Measurements from ENCODE around the gene MARCHF9. TPM values are rescaled to one million over a fixed set of nuclear protein-coding genes. Genes with fewer than 3 reads are reported as not detected.

Gene MARCHF9
- total RNA-seq = 1.7 and 3.3 TPM in 2 replicates

GRCh38 chr12:57754411-57755193, at the start of gene MARCHF9:
TSS of gene MARCHF9 (plus strand) at chr12:57755103. CDS start at chr12:57755529, 426 bp downstream.

DNA sequence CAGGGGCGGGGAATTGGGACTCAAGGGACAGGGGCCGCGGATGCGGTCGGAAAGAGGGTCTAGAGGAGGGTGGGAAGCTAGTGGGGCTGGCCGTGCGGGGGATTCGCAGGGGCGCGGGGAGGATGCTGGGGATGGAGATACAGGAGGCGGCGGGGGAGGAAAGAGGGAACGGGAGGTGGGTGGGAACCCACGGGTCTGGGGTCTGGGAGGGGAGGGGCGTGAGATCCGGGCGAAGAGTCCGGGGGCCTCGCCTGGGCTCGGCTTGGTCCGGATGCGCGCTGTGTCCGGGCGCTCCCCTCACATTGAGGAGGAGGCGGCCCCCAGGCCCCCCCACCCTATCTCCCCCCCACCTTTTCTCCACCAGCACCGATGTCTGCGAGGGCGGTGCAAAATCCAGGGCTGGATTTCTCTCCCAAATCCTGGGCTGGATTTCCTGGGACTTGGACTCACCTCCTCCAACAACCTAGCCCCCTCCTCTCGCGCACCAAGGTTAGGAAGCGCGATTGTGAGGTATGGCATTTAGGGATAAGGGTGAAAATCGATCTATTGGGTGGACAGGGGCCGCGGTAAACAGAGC, 16.2 kb upstream of the MARCHF9 start, which contains the start of gene AGAP2:
TSS of gene AGAP2 (minus strand) at position 82 of the 577 bp plus-strand sequence. CDS start 496 bp downstream, outside the sequence.

GRCh38 chr12:57744777-57745484, 10.0 kb upstream of the MARCHF9 start, which contains the start of gene TSPAN31:
TSS of gene TSPAN31 (plus strand) at chr12:57745039. CDS start at chr12:57745155, 116 bp downstream.

DNA sequence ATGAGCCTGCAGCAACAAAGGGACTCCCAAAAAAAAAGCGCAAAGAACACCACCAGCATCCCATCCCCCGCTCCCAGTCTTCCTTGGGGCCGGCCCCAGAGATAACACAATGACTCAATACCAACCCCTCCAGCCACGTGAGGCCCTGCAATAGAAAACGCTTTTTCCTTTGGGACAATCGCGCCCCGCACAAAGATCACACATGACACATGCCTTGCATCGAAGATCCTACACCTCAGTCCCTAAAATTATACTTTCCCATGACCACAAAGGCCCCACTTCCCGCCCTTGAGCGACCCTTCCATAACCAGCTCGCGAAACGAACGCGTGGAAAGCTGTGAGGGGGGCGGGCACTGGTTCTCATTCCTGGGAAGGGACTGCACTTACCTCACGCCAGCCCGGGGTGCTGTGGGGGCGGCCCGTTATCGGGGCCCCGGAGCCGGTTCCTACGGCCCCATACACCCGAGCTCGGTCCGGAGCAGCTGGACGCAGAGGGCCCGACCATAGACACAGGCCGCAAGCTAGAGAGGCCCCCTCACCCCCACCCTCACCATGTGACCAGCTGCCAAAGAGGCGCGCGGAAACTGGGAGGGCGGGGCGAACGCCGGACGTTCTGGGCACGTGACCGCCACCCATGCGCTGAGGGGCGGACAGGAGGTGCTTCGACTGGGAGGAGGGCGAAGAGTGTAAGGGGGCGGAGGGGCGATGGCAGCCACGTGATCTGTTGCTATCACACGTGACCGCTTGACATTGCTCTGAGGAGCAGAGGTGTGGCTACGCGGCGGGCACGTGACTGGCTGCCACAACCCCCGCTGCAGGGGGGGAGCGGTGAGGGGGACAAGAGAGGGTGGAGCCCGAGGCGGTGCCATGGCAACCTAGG, 2.9 kb upstream of the MARCHF9 start, which contains the start of gene CDK4:
TSS of gene CDK4 (minus strand) at position 523 of the 880 bp plus-strand sequence. CDS start 593 bp downstream, outside the sequence.

DNA sequence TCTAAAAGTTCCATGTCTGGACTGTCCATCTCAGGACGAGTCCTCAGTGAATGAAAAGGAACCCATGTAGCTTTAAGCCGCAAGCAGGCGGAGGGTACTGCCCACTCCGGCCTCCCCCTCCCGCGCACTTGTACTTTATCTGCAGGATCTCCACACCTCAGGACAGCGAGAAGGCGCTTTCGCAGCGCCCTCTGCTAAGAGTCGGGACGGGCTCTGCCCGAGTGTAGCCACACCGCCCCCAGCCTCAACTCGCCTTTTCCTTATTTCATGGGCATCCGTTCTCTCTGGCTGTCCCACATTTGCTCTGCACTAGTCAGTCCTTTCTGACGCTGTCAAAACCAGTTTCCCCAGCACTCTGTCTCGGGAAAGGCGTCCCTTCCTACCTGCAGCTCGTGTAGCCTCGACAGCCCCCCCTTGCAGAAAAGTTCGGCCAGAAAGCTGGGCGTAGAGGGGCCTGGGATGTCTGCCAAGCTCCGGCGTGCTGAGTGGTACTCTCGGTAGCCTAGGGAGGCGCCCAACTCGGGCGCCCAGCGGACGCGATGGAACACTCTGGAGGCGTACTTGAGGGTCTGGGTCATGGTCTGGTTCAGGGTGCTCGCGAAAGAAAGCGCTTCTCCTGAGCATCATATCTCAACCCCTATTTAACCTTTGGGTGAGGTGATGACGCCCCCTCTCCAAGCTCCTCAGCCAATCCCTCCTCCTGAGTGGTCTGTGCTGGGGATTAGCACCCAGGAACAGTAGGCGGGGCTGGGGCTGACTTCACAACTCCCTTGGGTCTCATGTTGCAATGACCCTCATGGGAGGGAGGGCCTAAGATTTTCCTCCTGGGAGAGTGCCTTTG, 11.8 kb downstream of the MARCHF9 start, which contains the start of gene CYP27B1:
TSS of gene CYP27B1 (minus strand) at position 615 of the 841 bp plus-strand sequence. CDS start at position 578, 37 bp downstream.

GRCh38 chr12:57771873-57772428, 17.0 kb downstream of the MARCHF9 start, which contains the start of gene METTL1:
TSS of gene METTL1 (minus strand) at chr12:57772105. CDS start at chr12:57772083, 22 bp downstream.

DNA sequence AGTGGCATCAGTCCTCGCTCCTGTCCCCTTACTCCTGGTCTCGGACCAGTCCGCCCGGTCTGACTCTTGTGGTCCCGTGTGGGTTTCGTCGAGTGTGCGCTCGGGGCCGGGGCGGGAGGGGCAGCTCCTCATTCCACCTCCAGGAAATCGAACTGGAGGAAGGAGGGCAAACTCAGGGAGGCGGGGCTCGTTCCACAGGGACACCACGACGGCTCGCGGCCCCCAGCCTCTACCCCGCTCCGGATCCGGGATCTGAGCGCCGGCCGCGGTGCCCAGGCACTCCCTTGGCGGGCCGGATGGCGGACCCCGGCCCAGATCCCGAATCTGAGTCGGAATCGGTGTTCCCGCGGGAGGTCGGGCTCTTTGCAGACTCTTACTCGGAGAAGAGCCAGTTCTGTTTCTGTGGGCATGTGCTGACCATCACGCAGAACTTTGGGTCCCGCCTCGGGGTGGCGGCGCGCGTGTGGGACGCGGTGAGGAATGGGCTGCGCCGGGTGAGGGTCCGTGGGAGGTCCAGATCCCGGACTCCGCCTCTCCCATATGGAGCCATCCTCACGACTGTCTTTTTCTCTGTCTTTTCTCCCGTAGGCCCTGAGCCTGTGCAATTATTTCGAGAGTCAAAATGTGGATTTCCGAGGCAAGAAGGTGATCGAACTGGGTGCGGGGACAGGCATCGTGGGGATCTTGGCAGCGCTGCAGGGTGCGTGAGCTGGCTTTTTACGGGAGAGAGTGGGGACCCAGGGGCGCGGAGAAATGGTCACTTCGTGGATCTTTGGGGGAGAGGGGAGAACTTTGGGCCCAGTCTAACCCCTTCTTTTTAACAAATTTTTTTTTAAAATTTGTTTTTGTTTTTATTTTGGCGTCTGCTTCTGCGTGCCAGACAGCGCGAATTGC, 17.8 kb downstream of the MARCHF9 start, which contains the start of gene EEF1AKMT3:
TSS of gene EEF1AKMT3 (plus strand) at position 186 of the 894 bp plus-strand sequence. CDS start at position 297, 111 bp downstream.

DNA sequence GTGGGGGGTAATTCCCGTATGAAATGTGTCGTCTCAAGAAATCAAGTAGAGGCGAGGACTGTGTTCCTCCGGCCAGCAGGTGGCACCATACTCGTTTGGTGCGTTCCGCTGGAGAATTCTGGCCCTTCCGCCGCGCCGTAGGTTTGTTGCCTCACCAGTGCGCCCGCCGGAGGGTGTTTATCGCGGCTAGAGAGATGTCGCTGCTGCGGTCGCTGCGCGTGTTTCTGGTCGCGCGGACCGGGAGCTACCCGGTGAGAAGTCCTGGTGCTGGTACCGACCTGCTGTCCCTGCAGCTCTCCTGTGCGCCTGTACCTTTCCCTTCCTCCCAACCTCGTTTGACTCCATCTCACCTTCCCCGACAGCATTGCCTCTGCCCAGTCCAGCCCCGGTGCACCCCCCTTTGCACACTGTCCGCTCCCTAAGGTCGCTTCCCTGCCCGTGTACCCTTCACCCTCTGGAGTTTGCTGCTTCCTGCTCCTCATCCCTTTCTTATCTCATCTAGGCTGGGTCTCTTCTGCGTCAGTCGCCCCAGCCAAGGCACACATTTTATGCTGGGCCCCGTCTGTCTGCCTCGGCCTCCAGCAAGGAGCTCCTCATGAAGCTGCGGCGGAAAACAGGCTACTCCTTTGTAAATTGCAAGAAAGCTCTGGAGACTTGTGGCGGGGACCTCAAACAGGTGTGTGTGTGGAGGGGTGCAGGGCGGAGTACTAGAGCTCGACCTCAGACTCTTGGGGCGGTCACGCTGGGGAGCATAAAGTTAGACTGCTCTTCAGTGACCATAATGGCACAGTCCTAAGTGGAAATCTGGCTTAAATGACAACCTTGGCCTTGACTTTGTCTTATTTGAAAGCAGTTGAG, 27.9 kb downstream of the MARCHF9 start, which contains the start of gene TSFM:
TSS of gene TSFM (plus strand) at position 180 of the 858 bp plus-strand sequence. CDS start at position 195, 15 bp downstream.

Other genes with a start within 250 kb of the MARCHF9 start
- 26.5 and 96.8 TPM in 2 replicates for gene DDIT3, start 234.6 kb upstream of the MARCHF9 start, total RNA-seq
- 4.5 and 12.5 TPM in 2 replicates for gene MBD6, start 232.3 kb upstream of the MARCHF9 start, total RNA-seq
- gene DCTN2, start 207.9 kb upstream of the MARCHF9 start, total RNA-seq = 81.4 and 125 TPM in 2 replicates
- gene KIF5A, start 205.1 kb upstream of the MARCHF9 start, total RNA-seq = 0.59 and 1.6 TPM in 2 replicates
- 16.6 and 31.5 TPM in 2 replicates for gene PIP4K2C, start 163.9 kb upstream of the MARCHF9 start, total RNA-seq
- 20.5 and 22.9 TPM in 2 replicates for gene DTX3, start 150.3 kb upstream of the MARCHF9 start, total RNA-seq
- gene ARHGEF25, start 143.7 kb upstream of the MARCHF9 start, total RNA-seq = 29.2 and 36.2 TPM in 2 replicates
- 3.3 and 7.1 TPM in 2 replicates for gene B4GALNT1, start 121.9 kb upstream of the MARCHF9 start, total RNA-seq
- 386 and 569 TPM in 2 replicates for gene OS9, start 61.0 kb upstream of the MARCHF9 start, total RNA-seq
- gene AGAP2, start 16.4 kb upstream of the MARCHF9 start, total RNA-seq = 0.23 and 0.30 TPM in 2 replicates
- gene TSPAN31, start 10.1 kb upstream of the MARCHF9 start, total RNA-seq = 48.1 and 80.5 TPM in 2 replicates
- 157 and 222 TPM in 2 replicates for gene CDK4, start 2.8 kb upstream of the MARCHF9 start, total RNA-seq
- 0.59 and 0.74 TPM in 2 replicates for gene CYP27B1, start 12.0 kb downstream of the MARCHF9 start, total RNA-seq
- gene METTL1, start 17.0 kb downstream of the MARCHF9 start, total RNA-seq = 2.7 and 6.1 TPM in 2 replicates
- gene EEF1AKMT3, start 17.5 kb downstream of the MARCHF9 start, total RNA-seq = 4.7 and 7.4 TPM in 2 replicates
- gene TSFM, start 27.7 kb downstream of the MARCHF9 start, total RNA-seq = 13.1 and 15.5 TPM in 2 replicates
- gene AVIL, start 63.6 kb downstream of the MARCHF9 start, total RNA-seq = 2.0 and 4.2 TPM in 2 replicates
- gene CTDSP2, start 91.6 kb downstream of the MARCHF9 start, total RNA-seq = 38.6 and 54.2 TPM in 2 replicates
- 6.8 and 7.9 TPM in 2 replicates for gene ATP23, start 186.5 kb downstream of the MARCHF9 start, total RNA-seq